Hepatic stellate cell (primary cell): ENCODE results near the gene WNT6.
"Not testable (repeated sequence)": the region's sequence is repeated elsewhere in the genome, so short reads cannot be mapped to it uniquely, and the experiment has no call there.

Experiments
- DNase-seq: peaks from one replicate; pipeline ENCODE4 v3.0.0; 2011; ENCODE audit warnings: low spot score

WNT6 gene

DNA sequence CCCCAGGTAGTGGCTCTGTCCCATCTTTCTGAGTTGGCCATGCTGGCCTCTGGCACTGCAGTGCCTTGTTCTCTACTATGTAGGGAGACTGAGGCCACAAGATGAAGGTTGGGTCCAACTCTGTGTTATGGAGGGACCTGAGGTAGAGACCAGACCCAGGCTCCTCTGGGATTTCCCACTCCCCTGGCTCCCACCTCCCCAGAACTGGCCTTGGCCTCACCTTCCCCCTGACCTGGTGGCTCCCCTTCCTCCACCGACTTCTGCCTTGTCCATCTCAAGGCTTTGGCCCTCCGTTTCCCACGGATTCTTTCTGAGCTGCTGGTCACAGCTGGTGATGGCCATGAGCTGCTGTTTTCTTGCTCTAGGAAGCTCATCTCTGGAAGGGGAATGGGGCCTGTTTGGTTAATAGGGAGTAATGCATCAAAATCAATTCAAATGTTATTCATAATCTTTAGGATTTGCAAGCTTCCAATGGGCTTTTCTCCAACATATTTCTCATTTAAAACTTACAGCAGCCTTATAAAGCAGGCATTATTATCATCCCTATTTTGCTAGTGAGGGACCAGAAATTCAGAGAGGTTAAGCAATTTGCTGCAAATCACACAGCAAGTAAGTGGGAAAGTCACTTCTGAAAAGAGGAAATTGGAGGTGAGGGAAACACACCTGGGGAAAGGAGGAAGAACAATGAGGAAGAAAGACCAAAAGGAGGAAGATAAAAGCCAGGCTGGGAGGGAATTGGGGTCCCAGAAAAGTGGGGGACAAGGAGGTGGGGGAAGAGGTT, 28.9 kb upstream of the WNT6 start:
- no peak for DNase-seq

DNA sequence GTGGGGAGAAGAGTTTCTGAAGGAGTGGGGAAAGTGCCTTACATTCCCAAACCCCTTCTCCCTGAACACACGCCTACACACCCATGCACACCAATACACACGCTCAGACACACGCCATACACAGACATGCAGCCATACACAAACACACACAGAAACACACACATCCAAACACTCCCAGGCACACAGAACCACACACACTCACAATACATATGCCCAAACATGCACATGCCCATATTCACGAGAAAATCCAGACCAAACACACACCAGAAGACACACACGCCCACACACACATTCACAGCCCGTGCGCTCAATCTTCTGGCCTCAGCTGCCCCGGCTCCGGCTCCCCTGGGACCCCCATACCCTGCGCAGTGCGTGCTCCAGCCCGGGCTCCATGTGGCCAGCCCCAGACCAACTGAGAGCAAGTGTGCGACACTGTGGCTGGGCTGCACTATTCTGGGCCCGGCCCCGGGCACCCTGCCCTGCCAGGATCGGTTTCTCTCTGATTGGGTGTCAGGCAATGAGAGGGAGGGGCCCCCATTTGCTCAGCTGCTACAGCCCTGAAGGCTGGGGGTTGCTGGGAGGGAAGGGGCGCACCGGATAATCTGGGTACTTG, 28.1 kb upstream of the WNT6 start, which contains the start of gene PRKAG3:
PRKAG3 (minus strand) TSS at position 426 of the 613 bp plus-strand sequence.
- DNase-seq: no peak

DNA sequence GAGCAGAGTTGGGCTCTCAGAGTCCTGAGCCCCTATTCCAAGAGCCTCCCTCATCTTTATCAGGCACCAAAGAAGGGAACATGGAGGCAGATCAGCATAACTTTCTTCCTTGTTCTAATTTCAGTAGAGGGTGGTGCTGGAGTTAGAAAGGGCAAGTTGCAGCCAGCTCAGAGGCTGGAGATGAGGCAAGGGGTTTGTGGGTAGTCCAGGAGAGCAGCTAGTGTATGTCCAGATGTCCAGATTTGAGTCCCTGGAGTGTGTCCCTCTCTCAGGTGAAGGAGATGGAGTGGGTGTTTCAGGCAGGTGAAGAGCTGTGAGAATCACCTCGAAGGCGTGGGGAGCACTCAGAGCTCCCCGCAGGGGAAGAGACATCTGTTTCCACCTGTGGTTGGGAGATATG, 27.5 kb upstream of the WNT6 start:
- no peak for DNase-seq

DNA sequence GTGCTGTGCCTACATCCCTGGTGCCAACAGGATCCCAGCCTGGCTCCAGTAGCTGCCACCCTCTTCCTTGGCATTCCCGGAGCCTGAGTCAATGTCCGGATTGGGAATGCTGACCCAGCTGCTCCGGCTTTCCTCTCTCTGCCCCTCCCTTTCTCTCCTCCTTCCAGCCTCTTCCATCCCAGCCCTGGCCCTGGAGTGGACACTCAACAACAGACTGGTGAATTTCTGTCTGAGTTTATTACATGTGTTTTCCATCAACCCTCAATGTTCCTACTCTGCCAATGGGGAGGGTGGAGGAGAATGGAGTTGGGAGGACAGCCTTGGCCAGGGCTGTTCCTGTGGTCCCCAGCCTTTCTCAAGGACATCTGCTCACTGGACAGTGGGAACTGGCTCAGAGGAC, 27.1 kb upstream of the WNT6 start:
- peak; percentile 78 for DNase-seq

DNA sequence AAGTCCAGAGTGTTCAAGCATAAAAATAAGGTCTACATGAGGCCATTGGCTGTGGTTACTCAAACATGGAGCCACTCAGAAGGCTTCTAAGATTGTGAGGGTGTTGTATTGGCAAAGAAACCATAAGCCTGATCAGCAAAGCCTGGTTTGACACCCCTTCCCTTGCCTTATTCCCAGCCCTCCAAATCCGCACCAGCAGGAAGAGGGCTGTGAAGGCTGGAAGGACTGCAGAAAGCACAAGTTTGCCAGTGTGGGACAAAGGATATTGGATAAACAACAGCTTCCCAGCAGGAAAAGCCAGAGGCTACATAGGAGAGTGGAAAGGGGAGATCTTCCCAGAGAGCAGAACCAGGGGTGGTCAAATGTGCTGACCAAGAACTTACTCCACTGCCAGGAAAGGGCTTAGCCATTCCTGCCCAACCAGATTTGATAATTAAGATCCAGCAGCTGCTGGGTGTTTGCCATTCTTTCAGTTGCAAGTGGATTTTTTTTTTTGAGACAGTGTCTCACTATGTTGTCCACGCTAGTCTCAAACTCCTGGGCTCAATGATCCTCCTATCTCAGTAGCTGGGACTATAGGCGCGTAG, 26.5 kb upstream of the WNT6 start:
- no peak for DNase-seq

DNA sequence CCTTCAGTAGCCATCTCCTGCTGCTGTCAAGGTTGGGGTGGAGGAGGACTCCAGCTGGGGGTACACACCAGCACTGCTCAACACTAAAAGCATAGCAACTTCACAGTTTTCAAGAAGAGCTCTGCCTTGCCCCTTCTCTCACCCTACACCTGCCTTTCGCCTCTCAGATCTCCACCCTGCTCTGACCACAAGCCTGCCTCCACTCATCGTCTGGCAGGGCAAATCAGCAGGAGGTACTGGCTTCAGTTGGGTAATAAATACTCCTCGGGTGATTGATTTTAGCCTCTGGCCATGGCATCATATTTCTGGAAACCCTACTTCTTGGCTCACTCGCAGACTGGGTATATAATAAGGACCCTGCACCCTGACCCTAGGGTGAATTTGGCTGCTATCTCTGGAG, 24.9 kb upstream of the WNT6 start:
- no peak for DNase-seq

DNA sequence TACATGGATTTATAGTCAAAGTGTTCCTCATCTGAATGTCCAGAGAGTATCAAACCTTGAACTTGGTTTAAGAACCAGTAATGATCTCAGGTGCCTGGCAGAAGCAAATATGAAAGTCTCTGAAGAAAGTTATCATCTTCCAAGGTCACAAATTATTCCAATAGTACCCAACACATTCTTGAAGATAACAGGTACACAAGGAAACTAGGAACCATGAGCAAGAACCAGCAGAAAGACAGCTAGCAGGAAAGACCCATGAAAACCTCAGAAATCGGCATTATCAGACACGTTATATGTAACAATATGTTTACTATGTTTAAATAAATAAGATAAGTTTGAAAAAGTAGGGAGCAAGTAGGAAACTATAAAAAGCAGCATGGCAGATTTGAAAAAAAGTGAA, 22.1 kb upstream of the WNT6 start:
- DNase-seq: no peak

DNA sequence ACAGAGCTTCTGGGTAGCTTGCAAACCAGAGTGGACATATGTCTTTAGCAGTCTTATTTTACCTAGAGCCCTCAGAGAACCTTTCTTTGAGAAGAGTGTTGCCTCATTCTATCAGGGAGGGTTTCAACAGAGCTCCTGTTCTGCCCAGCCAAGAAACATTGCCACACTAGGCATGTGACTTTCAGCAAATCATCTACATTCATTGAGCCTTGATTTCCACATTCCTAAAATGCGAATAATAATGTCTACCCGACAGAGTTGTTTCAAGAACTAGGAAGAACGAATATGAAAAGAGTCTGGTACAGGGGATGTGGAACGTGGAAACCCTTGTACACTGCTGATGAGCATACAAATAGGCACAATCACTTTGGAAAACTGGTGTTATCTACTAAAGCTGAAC, 20.2 kb upstream of the WNT6 start:
- peak; percentile 69 for DNase-seq

DNA sequence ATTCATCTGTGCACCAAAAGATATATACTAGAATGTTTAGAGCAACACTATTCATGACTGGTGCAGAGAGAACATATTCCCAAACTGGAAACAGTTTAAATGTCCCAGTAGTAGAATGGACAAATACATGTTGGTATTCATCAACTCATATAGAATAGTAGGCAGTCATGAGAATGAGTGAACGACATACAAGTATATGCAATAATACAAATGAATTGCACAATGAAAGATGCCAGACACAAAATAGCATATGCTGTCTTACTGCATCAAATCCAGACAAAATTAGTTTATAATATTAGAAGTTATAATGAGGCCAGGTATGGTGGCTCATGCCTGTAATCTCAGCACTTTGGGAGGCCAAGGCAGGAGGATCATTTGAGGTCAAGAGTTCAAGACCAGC, 19.7 kb upstream of the WNT6 start:
- DNase-seq: no peak

DNA sequence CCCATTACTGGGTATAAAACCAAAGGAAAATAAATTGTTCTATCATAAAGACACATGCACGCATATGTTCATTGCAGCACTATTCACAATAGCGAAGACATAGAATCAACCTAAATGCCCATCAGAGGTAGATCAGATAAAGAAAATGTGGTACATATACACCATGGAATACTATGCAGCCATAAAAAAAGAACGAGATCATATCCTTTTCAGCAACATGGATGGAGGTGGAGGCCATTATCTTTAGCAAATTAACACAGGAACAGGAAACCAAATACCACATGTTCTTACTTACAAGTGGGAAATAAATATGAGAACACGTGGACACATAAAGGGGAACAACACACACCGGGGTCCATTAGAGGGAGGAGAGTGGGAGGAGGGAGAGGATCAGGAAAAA, 15.3 kb upstream of the WNT6 start:
- not testable (repeated sequence) for DNase-seq

DNA sequence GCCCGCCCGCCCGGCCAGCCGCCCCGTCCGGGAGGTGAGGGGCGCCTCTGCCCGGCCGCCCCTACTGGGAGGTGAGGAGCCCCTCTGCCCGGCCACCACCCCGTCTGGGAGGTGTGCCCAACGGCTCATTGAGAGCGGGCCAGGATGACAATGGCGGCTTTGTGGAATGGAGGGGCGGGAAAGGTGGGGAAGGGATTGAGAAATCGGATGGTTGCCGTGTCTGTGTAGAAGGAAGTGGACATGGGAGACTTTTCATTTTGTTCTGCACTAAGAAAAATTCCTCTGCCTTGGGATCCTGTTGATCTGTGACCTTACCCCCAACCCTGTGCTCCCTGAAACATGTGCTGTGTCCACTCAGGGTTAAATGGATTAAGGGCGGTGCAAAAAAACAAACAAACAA, 12.6 kb upstream of the WNT6 start:
- not testable (repeated sequence) for DNase-seq

DNA sequence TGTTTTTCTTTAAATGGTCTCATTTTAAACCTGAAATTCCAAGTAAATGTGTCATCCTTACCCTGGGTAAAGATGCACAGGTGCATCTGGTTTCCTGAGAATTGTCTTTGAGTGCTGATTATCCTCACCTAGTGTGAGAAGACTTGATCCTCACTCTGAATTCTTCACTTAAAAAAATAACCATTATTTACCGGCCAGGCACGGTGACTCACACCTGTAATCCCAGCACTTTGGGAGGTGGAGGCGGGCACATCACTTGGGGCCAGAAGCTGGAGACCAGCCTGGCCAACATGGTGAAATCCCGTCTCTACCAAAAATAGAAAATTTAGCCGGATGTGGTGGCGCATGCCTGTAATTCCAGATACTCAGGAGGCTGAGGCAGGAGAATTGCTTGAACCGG, 9.9 kb upstream of the WNT6 start:
- no peak for DNase-seq

DNA sequence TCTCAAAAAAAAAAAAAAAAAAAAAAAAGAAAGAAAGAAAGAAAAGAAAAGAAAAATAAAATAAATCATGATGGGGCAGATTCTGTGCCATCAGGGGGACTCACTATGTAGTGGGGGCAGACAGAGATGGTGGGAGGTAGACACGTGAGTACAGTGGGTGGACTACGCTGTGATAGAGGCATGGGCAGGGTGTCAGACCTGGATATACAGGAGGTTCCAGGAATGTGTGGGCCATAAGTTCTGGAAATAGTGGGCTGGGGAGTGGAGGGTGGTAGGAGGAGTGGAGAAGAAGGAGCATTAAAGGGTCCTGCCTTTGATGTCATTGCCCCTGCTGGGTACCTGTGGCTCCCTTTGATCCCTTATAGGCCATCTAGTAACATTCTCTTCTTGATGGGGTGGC, 8.8 kb upstream of the WNT6 start:
- DNase-seq: no peak

DNA sequence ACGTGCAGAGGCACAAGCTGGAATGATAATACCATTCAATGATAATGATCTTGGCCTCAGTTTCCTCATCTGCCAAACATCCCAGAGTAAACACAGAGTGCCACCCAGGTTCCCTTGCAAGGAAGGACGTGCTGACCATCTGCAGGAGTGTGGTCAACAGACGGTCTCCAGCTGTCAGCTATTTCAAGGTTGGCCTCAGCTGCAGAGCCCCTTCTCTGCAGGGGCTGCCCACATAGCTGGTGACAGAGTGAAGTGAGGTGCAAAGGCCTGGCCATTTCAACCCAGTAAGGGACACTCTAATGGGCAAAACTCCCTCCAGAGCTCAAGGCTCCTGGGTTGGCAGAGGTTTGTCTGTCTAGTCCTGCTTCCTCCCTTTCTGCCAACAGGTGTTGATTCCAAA, 8.3 kb upstream of the WNT6 start:
- DNase-seq: no peak

DNA sequence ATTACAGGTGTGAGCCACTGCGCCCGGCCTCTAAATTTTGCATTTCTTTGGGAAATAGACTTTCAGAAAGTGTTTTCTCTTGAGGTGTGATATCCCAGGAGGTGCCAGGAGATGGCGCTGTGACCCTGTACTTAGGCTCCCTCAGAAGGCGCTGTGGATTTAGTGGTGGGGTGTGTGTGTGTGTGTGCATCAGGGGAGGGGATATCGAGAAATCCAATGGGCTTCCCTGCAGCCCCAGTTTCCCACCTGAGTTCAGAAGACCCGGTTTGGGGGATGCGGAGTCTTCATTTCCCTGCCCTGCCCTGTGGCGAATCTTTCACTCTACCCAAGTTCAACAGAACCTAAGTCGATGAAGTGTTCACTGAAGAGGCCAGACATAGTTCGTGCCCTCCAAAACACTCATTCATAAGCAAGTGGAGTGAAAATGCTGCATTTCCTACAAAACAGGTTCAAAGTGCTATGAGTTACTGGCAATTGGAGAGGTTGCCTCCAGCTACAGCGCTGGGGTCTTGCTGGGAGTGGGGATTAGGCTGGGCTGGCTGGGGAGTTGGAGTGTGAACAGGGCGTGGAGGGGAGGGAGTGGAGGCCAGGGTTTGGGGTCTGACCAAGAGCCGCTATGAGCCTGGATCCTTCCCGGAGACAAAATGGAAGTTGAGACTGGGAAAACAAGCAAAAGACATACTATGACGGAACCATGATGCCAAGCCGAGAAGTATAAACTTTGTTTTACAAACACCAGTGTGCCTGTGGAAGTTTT, 6.5 kb upstream of the WNT6 start:
- peak; percentile 63 for DNase-seq

DNA sequence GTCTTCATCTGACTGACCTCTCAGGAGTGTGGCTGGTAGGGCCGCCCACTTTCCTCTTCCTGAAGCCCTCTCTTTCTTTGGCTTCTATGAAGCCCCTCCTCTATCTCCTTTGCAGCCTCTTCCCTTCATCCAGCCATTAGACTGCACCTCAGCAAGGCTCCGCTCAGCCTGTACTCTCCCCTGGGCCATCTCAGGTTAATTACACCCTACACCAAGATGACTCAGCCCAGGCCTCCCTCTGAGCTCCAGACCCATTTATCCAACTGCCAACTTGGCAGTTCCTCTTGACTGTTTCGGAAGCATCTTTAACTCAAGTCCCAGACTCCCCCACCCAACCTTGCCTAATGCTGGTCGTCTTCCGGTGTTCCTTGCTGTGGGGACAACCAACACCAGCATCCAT, 5.8 kb upstream of the WNT6 start:
- no peak for DNase-seq

DNA sequence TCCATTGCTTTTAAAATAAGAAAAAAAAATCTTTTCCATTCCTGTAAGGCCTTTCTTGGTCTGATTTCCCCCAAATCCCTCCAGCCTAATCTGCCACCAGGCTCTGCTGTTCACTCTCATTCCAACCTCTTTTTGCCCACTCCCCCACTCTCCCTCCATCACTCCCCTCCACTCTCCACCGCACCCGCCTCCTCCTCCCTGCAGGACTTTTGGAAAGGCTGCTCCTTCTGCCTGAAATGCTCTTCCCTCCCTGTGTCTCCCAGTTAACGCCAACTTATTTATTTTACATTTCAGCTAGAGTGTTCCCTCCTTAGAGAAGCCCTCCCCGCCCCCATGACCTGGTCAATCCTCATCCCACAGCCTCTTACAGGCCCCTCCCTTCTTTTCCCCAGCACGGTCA, 4.7 kb upstream of the WNT6 start:
- DNase-seq: no peak

DNA sequence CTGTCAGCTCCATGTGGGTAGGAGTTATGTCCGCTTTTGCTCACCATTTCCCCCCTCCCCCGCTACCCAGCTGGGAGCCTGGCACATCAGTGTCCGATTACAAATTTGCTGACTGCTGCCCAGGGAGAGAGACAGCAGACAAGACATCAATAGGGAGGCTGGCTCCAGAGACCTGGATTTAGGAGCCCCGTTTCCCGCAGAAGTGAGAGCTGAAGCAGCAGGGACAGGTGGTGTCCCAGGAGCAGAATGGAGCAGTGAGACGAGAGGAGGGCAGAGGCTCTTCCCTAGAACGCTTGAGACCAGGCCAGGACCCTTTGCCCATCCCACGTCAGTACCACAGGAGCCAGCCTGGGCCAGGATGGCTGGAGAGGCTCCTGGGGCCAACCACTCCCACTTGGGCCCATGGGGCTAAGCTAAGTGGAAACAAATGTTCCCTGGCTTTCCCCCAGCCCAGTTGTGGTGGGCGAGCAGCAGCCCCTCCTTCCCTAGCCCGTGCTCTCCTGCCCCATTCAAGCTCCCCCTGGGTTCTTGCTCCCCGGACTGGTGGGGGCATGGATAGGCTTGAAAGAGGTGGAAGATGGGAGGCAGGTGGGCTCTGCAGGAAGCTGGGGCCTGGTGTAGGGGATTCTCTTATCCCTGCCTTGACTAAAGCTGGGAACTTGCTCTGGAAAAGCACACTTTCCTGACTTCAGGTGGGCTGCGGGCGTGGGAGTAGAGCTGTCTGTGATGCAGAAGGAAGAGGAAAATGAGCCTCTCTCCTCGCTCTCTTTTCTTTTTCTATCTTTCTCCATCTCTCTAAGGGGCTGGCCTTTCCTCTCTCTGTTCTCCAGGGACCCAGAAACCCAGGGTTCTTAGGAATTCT, 4.1 kb upstream of the WNT6 start:
- no peak for DNase-seq

DNA sequence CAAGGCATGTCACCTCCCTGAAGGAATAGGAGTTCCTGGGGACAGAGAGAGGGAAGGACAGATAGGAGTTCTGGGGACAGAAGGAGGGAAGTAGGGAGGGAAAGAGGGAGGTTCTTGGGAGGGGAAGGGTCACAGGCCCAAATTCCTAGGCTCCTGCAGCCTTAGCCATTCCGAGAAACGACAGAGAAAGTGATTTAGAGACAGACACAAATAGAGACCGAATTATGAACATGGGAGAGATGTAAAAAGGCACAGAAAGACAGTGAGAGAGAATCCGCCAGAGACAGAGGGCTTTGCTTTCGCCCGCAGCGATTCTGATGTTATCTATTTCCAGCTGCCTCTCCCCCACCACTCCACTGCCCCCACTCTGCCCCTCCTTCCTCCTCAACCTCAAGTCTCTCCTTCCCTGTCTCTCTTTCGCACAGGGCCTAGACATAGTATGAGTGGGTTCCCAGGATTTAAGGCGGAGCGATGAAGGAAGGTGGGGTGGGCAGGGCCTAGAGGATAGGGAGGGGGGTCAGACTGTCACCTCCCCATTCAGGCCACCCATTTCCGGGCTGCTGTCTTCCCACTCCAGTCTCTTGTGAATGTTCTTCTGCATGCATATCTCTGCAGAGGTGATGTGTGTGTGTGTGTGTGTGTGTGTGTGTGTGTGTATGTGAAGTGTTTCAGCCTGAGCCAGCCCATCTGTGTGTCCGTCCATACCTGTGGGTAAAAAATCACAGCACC, 3.3 kb upstream of the WNT6 start:
- DNase-seq: no peak

DNA sequence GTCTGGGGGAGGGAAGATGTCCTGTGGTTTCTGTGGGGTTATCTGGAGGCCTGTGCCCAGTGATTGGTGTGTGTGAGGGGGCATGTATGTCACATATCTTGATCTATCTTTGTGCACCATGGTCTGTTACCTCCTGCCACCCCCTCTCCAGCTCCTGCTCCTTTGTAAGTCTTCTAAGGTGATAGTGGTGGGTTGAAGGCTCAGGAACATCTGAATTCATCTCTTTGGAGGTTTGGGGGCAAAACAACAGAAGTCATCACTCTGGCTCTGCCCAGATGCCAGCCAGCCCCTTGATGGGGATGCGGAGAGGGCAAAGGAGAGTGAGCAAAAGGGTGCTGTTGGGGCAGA, 2.7 kb upstream of the WNT6 start:
- DNase-seq: no peak
